Stomach (tissue), 4 donors: ENCODE measurements around the gene GNB1L.

ENCODE experiments used
- EP300 ChIP-seq: sonication (generic); formaldehyde crosslinking; IDR thresholded peaks from one replicate; pipeline ENCODE4 v1.6.1; 2017; ENCODE audit warnings: antibody characterized with exemption
- POLR2A ChIP-seq, 4 donors: fragments of 450-650 bp; IDR thresholded peaks; one replicate each; pipeline ENCODE4 v1.6.1; 2016; ENCODE audit warnings: antibody characterized with exemption in 4 of 4, control low read depth in 2 of 4, mild to moderate bottlenecking in 1 of 4, moderate library complexity in 1 of 4
- POLR2AphosphoS5 ChIP-seq, 3 donors: sonication (generic); formaldehyde crosslinking; IDR thresholded peaks; one replicate each; pipeline ENCODE4 v1.6.1; 2016; ENCODE audit warnings: antibody characterized with exemption in 3 of 3
- TF ChIP-seq, protein P1 (sequence below), 7 experiments: fragments of 450-650 bp in 4 of 7; fragments of 200-600 bp in 3 of 7; sonication (generic) in 3 of 7; IDR thresholded peaks; one replicate each; pipeline ENCODE4 v1.5.1; 2016 to 2019; ENCODE audit warnings: antibody characterized with exemption in 7 of 7, control low read depth in 2 of 7, mild to moderate bottlenecking in 1 of 7

DNA sequence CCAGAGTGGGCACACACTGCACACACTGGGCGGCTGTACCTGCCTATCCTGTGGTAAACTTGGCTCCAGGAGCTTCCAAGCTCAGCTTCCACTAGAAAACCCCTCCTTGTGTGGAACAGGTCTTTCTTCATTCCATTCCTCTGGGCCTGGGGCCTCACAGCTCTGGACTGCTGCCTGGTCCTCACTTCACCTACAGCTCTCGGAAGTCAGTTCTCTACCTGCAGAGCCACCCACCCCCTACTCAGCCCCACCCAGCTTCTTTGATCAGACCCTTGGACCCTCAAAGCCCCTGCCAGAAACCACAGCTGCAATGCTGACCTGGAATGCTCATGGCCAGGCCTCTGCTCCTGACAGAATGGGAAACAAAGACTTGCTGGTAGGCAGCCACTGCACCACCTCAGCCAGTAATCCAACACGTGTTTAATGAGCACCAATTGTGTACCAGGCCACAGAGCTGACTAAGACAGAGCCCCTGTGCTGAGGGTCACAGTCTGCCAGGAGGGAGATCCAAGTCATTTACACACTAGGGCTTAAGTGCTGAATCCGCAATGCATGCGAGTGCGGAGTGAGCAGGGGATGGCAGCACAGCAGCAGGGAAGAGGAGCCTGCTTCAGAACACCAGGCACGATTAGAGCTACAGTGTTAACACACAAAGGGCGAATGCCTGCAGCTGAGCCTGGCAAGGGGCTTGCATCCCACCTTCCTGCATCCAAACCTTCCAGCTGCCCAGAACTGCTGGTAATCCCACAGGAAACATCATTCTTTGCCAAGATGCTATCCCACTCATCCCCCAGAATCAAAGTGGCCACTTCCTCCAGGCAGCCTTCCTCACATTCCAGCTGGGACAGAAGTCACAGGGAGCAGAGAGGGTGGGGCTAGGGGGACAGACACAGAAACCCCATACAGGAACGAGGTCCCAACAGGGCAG, 4.6 kb downstream of the GNB1L start:
- TF ChIP-seq, protein P1, sequence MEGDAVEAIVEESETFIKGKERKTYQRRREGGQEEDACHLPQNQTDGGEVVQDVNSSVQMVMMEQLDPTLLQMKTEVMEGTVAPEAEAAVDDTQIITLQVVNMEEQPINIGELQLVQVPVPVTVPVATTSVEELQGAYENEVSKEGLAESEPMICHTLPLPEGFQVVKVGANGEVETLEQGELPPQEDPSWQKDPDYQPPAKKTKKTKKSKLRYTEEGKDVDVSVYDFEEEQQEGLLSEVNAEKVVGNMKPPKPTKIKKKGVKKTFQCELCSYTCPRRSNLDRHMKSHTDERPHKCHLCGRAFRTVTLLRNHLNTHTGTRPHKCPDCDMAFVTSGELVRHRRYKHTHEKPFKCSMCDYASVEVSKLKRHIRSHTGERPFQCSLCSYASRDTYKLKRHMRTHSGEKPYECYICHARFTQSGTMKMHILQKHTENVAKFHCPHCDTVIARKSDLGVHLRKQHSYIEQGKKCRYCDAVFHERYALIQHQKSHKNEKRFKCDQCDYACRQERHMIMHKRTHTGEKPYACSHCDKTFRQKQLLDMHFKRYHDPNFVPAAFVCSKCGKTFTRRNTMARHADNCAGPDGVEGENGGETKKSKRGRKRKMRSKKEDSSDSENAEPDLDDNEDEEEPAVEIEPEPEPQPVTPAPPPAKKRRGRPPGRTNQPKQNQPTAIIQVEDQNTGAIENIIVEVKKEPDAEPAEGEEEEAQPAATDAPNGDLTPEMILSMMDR (IDR thresholded peaks at IDR 0.05) = no peak
- TF ChIP-seq POLR2AphosphoS5 (IDR thresholded peaks at IDR 0.05) = no peak
- TF ChIP-seq EP300 = no peak
- no peak for TF ChIP-seq POLR2A (IDR thresholded peaks at IDR 0.05)
